Measurements from ENCODE around the gene NKTR. TPM values are rescaled to one million over a fixed set of nuclear protein-coding genes. Genes with fewer than 3 reads are reported as not detected.

Gene NKTR
- total RNA-seq, 4 donors from 2014 or later = 18.0 to 112 (median 50.7) TPM

GRCh38 chr3:42667523-42668412, 67.3 kb downstream of the NKTR start:
- no peak for DNase-seq
- no peak overlapping the region for H3K27ac ChIP-seq
- 40 to 56% methylated on average over 6 to 7 of the region's 8 CpGs for WGBS, 2 donors
- no peak overlapping the region for H3K4me3 ChIP-seq
- H3K27me3 ChIP-seq = peaks cover 0 to 3% (median 0%) of the 10 kb centered on the region in 4 donors
- intact Hi-C loops (cut with DNase I) = no loop called here
- no peaks in the 10 kb centered on the region for H3K9me3 ChIP-seq
- TF ChIP-seq POLR2A (IDR thresholded peaks at IDR 0.05) (no peak), CTCF (IDR thresholded peaks at IDR 0.05) (no peak)
- H3K36me3 ChIP-seq = no peaks in the 10 kb centered on the region
- H3K4me1 ChIP-seq = peaks cover 10 to 50% (median 13%) of the 10 kb centered on the region in 3 donors

- WGBS, 2 donors = 75 to 100% methylated on average over 1 to 2 of the region's 2 CpGs
- Histone ChIP-seq H3K4me1 (peaks cover 10 to 50% (median 13%) of the 10 kb centered on the region in 3 donors), H3K27me3 (peaks cover 0 to 3% (median 0%) of the 10 kb centered on the region in 4 donors), H3K36me3 (no peaks in the 10 kb centered on the region), H3K9me3 (no peaks in the 10 kb centered on the region), H3K27ac (no peak overlapping the region), H3K4me3 (no peak overlapping the region)
- intact Hi-C loops (cut with DNase I) = no loop called here
- TF ChIP-seq POLR2A (IDR thresholded peaks at IDR 0.05) = no peak
- DNase-seq = no peak
Measured at GRCh38 chr3:42668413-42668760, 67.9 kb downstream of the NKTR start.

GRCh38 chr3:42668793-42669217, 68.3 kb downstream of the NKTR start:
- no peak for DNase-seq
- Histone ChIP-seq H3K36me3 (no peaks in the 10 kb centered on the region), H3K4me1 (peaks cover 10 to 50% (median 13%) of the 10 kb centered on the region in 3 donors), H3K27ac (no peak overlapping the region), H3K9me3 (no peaks in the 10 kb centered on the region), H3K27me3 (peaks cover 0 to 3% (median 0%) of the 10 kb centered on the region in 4 donors), H3K4me3 (no peak overlapping the region)
- 35 to 45% methylated on average over 2 of the region's 4 CpGs for WGBS, 2 donors
- TF ChIP-seq POLR2A (IDR thresholded peaks at IDR 0.05) (no peak), CTCF (IDR thresholded peaks at IDR 0.05) (no peak)
- intact Hi-C loops (cut with DNase I) = no loop called here

DNA sequence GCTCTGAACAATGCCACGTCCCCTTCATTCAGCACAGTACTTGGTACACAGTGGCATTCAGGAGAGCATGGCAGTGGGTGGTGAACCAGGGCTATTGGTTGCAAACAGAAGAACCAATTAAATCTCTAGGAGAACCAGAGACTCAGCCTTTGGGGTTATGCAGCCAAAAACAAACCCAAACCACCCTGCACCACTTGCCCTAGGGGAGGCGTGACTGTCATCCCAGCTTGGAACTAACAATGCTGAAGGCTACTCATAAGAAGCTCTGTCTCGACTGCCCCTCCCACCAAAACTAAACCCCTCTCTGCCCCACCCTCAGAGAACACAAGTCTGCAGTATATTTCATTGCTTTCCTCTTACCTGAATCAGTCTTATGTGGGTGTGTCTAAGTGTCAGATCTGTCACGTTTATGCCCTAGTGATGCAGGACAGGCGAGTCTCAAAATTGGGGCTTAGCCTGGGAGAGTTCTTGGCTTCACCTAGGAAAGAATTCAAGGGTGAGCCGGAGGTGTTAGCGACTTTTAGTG, 69.6 kb downstream of the NKTR start:
- H3K4me3 ChIP-seq = no peak overlapping the region
- H3K4me1 ChIP-seq = peaks cover 10 to 45% (median 13%) of the 10 kb centered on the region in 3 donors
- no peaks in the 10 kb centered on the region for H3K36me3 ChIP-seq
- H3K9me3 ChIP-seq = no peaks in the 10 kb centered on the region
- 63 to 70% methylated on average over 4 to 5 of the region's 7 CpGs for WGBS, 2 donors
- peak overlapping the region in 2 of 4 donors; percentile 2 to 29 for H3K27ac ChIP-seq
- peaks cover 0 to 3% (median 0%) of the 10 kb centered on the region in 4 donors for H3K27me3 ChIP-seq
- intact Hi-C loops (cut with DNase I) = no loop called here
- TF ChIP-seq POLR2A (IDR thresholded peaks at IDR 0.05) = no peak
- no peak for TF ChIP-seq CTCF (IDR thresholded peaks at IDR 0.05)
- DNase-seq = no peak

GRCh38 chr3:42670670-42671069, 70.2 kb downstream of the NKTR start:
- Histone ChIP-seq H3K36me3 (no peaks in the 10 kb centered on the region), H3K9me3 (no peaks in the 10 kb centered on the region), H3K4me3 (no peak overlapping the region), H3K4me1 (peaks cover 6 to 40% (median 11%) of the 10 kb centered on the region in 3 donors), H3K27me3 (peaks cover 0 to 3% (median 0%) of the 10 kb centered on the region in 4 donors), H3K27ac (peak overlapping the region in 2 of 4 donors; percentile 2 to 29)
- no peak for DNase-seq
- whole genome bisulfite sequencing, 2 donors = 83% methylated on average over 1 of the region's 1 CpG
- intact Hi-C loops (cut with DNase I) = no loop called here
- no peak for TF ChIP-seq POLR2A (IDR thresholded peaks at IDR 0.05)
- TF ChIP-seq CTCF (IDR thresholded peaks at IDR 0.05) = no peak

All from esophagus squamous epithelium (tissue), 5 donors.